Caco-2 (cell line): ENCODE results near the gene STAB2. TPM values are rescaled to one million over a fixed set of nuclear protein-coding genes. Genes with fewer than 3 reads are reported as not detected.

Source experiments
- BruUV-seq: library from RNA; stranded (reverse); fragments of 400-500 nt; replicated peaks from 2 replicates; lab custom pipeline; 2021; lab: Mats Ljungman, UMichigan
- CTCF ChIA-PET: fragments of 300-600 bp; sonication (Branson Sonifier 250); formaldehyde crosslinking; loops from one replicate; lab custom pipeline; 2022; ENCODE audit warnings: antibody characterized with exemption; lab: Charles Lee
- POLR2A ChIA-PET: fragments of 300-600 bp; sonication (Branson Sonifier 250); formaldehyde crosslinking; loops from one replicate; lab custom pipeline; 2022; ENCODE audit warnings: antibody characterized with exemption; lab: Charles Lee
- DNase-seq, 2 experiments: peaks; one replicate each; pipeline versions ENCODE4 v3.0.0 to v3.0.0-alpha.2; 2020 to 2022
- H3K27me3 ChIP-seq: replicated peaks from 2 replicates; pipeline ENCODE4 v1.6.0; 2011; ENCODE audit warnings: low read length; ENCODE audit not compliant: control insufficient read depth, insufficient read depth
- H3K36me3 ChIP-seq: 2 replicates; pipeline ENCODE4 v1.5.1; 2011; ENCODE audit warnings: low read length; ENCODE audit not compliant: control insufficient read depth, insufficient read depth
- H3K4me1 ChIP-seq: fragments of 250-450 bp; sonication (Bioruptor Pico); 2 replicates; pipeline ENCODE4 v1.5.1; 2020; ENCODE audit warnings: mild to moderate bottlenecking
- H3K4me3 ChIP-seq: 2 replicates; pipeline ENCODE4 v1.5.1; 2011; ENCODE audit warnings: low read depth, mild to moderate bottlenecking, control low read depth, low read length
- H3K9me3 ChIP-seq: fragments of 250-450 bp; sonication (Bioruptor Pico); 2 replicates; pipeline ENCODE4 v1.5.1; 2020; ENCODE audit warnings: mild to moderate bottlenecking, moderate library complexity
- H3K27ac Mint-ChIP-seq: one replicate; pipeline ENCODE4 v1.8.0; 2022; ENCODE audit warnings: mixed read lengths; ENCODE audit not compliant: unreplicated experiment
- H3K27me3 Mint-ChIP-seq: one replicate; pipeline ENCODE4 v1.8.0; 2022; ENCODE audit warnings: mixed read lengths; ENCODE audit not compliant: insufficient read depth, unreplicated experiment
- H3K36me3 Mint-ChIP-seq: one replicate; pipeline ENCODE4 v1.8.0; 2022; ENCODE audit warnings: mild to moderate bottlenecking, mixed read lengths; ENCODE audit not compliant: insufficient read depth, unreplicated experiment
- H3K4me1 Mint-ChIP-seq: one replicate; pipeline ENCODE4 v1.8.0; 2022; ENCODE audit warnings: low read depth, mixed read lengths; ENCODE audit not compliant: unreplicated experiment
- H3K4me3 Mint-ChIP-seq: one replicate; pipeline ENCODE4 v1.8.0; 2022; ENCODE audit warnings: mild to moderate bottlenecking, moderate library complexity, mixed read lengths; ENCODE audit not compliant: unreplicated experiment
- H3K9me3 Mint-ChIP-seq: one replicate; pipeline ENCODE4 v1.8.0; 2022; ENCODE audit warnings: mixed read lengths; ENCODE audit not compliant: unreplicated experiment
- intact Hi-C: fragments of 100-400 bp; cut with micrococcal nuclease; formaldehyde crosslinking; loops from one replicate; pipeline ENCODE4 v1.10.0; 2022; ENCODE audit not compliant: unreplicated experiment
- total RNA-seq: library from RNA; stranded (reverse); gene quantifications from 2 replicates; pipeline ENCODE4 v1.2.3, GENCODE V29; 2022
- TF ChIP-seq, protein P1 (sequence below), 2 experiments: fragments of 200-600 bp in 1 of 2; IDR thresholded peaks; 1 replicate in 1 of 2; 2 replicates in 1 of 2; pipeline versions ENCODE4 v1.5.1 to v1.8.0; 2011 to 2022; ENCODE audit warnings: antibody characterized with exemption in 1 of 2, control low read depth in 1 of 2, inconsistent platforms in 1 of 2, low read depth in 1 of 2, low read length in 1 of 2, mild to moderate bottlenecking in 1 of 2, moderate library complexity in 1 of 2; ENCODE audit not compliant: insufficient read depth in 1 of 2, severe bottlenecking in 1 of 2, unreplicated experiment in 1 of 2

Gene STAB2
- total RNA-seq, 1 experiment from 2014 or later, result 0.25 TPM

DNA sequence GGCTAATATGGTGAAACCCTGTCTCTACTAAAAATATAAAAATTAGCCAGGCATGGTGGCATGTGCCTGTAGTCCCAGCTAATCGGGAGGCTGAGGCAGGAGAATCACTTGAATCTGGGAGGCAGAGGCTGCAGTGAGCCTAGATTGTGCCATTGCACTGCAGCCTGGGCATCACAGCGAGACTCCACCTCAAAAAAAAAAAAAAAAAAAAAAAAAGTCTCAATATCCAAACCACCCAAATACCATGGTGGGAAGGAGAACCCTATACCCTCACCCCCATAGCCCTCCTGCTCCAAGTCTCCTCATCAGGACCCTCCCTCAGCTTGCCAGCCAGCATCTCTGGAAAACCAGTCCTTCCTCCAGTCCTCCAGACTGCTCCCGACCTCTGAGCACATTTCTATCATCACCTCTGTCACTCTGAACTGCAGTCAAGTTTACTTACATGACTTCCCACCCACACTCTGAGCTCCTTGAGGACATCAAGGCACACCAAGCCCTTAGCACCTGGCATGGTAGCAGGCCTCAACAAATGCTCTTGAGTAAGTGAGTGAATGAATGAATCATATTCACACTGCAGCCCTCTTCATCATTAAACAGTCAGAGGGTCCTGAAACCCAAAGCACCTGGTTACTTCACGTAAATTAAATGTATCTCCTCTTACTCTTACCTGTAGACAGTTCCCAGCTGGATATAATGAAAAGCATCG is 218.7 kb downstream of the STAB2 start:
- peaks cover 12% of the 10 kb centered on the region; the same call in 1 of the 2 replicates for H3K4me1 ChIP-seq
- no TSS peak for BruUV-seq
- H3K4me3 ChIP-seq, result no peak overlapping the region
- TF ChIP-seq, protein P1, sequence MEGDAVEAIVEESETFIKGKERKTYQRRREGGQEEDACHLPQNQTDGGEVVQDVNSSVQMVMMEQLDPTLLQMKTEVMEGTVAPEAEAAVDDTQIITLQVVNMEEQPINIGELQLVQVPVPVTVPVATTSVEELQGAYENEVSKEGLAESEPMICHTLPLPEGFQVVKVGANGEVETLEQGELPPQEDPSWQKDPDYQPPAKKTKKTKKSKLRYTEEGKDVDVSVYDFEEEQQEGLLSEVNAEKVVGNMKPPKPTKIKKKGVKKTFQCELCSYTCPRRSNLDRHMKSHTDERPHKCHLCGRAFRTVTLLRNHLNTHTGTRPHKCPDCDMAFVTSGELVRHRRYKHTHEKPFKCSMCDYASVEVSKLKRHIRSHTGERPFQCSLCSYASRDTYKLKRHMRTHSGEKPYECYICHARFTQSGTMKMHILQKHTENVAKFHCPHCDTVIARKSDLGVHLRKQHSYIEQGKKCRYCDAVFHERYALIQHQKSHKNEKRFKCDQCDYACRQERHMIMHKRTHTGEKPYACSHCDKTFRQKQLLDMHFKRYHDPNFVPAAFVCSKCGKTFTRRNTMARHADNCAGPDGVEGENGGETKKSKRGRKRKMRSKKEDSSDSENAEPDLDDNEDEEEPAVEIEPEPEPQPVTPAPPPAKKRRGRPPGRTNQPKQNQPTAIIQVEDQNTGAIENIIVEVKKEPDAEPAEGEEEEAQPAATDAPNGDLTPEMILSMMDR (IDR thresholded peaks at IDR 0.05; ENCODE audit: insufficient read depth in 1 of 2, low read depth in 1 of 2, low read length in 1 of 2, severe bottlenecking in 1 of 2, unreplicated experiment in 1 of 2), result no peak
- H3K27me3 Mint-ChIP-seq, result no peaks in the 10 kb centered on the region
- intact Hi-C loops, result no loop called here
- no peaks in the 10 kb centered on the region for H3K9me3 Mint-ChIP-seq
- H3K27me3 ChIP-seq, result no peaks in the 10 kb centered on the region
- peaks cover 25% of the 10 kb centered on the region for H3K4me1 Mint-ChIP-seq
- POLR2A ChIA-PET, result no interaction called here
- no peak for DNase-seq
- peaks cover 15% of the 10 kb centered on the region for H3K36me3 Mint-ChIP-seq
- H3K9me3 ChIP-seq, result no peaks in the 10 kb centered on the region
- CTCF ChIA-PET, result no interaction called here
- peak overlapping the region; percentile 42 for H3K4me3 Mint-ChIP-seq
- H3K36me3 ChIP-seq, result no peaks in the 10 kb centered on the region
- no peak overlapping the region for H3K27ac Mint-ChIP-seq

DNA sequence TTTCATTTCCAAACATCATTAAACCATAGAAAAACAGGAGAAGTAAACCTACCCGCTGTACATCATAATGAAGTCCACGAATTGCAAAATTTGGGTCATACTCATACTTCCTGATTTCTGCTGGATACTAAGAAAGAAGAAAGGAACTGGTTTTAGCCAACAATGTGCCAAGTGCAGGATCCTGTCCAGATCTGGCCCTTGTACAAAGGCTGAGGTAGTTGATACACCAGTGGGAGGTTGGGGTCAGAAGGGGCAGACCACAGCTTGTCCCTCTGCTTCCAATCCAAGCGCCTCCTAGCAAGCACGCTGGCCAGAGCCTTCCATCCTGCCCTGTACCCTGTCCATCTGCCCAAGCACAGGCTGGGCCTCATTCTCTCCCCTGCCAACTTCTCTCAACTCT is 219.7 kb downstream of the STAB2 start:
- H3K36me3 ChIP-seq, result no peaks in the 10 kb centered on the region
- no peaks in the 10 kb centered on the region for H3K27me3 ChIP-seq
- no peak overlapping the region for H3K27ac Mint-ChIP-seq
- CTCF ChIA-PET, result no interaction called here
- peaks cover 23% of the 10 kb centered on the region for H3K4me1 Mint-ChIP-seq
- intact Hi-C loops, result no loop called here
- no peaks in the 10 kb centered on the region for H3K9me3 ChIP-seq
- no peak for DNase-seq
- BruUV-seq, result no TSS peak
- POLR2A ChIA-PET, result no interaction called here
- H3K4me3 ChIP-seq, result no peak overlapping the region
- H3K27me3 Mint-ChIP-seq, result no peaks in the 10 kb centered on the region
- TF ChIP-seq, protein P1 (IDR thresholded peaks at IDR 0.05; ENCODE audit: insufficient read depth in 1 of 2, low read depth in 1 of 2, low read length in 1 of 2, severe bottlenecking in 1 of 2, unreplicated experiment in 1 of 2), result no peak
- no peaks in the 10 kb centered on the region for H3K9me3 Mint-ChIP-seq
- H3K4me1 ChIP-seq, result peaks cover 12% of the 10 kb centered on the region; the same call in 1 of the 2 replicates
- peaks cover 20% of the 10 kb centered on the region for H3K36me3 Mint-ChIP-seq
- H3K4me3 Mint-ChIP-seq, result no peak overlapping the region

DNA sequence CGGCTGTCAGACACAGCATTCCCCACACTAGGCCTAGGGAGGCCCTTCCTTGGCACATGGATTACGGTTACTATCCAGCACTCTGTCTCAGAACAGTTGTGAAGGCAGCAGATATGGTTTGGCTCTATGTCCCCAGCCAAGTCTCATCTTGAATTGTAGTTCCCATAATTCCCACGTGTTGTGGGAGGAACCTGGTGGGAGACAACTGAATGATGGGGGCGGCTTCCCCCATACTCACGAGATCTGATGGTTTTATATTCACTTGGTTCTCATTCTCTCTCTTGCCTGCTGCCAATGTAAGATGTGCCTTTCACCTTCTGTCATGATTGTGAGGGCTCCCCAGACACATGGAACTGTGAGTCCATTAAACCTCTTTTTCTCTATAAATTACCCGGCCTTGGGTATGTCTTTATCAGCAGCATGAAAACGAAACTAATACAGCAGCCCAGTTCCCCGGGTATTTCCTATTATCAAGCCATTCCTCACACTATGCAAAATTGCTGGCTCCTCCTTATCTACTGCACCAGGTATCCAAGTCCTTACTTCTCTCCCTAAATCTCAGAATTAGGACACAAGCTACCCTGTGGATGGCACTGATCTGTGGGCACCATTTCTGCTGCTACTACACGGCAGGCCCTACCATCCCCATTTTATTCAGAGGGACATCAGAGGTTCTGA is 220.6 kb downstream of the STAB2 start:
- POLR2A ChIA-PET, result no interaction called here
- CTCF ChIA-PET, result no interaction called here
- H3K36me3 ChIP-seq, result no peaks in the 10 kb centered on the region
- H3K36me3 Mint-ChIP-seq, result peaks cover 13% of the 10 kb centered on the region
- H3K4me1 Mint-ChIP-seq, result peaks cover 23% of the 10 kb centered on the region
- H3K4me1 ChIP-seq, result peaks cover 12% of the 10 kb centered on the region; the same call in 1 of the 2 replicates
- TF ChIP-seq, protein P1 (IDR thresholded peaks at IDR 0.05; ENCODE audit: insufficient read depth in 1 of 2, low read depth in 1 of 2, low read length in 1 of 2, severe bottlenecking in 1 of 2, unreplicated experiment in 1 of 2), result no peak
- BruUV-seq, result no TSS peak
- H3K9me3 ChIP-seq, result no peaks in the 10 kb centered on the region
- intact Hi-C loops, result no loop called here
- no peak overlapping the region for H3K4me3 Mint-ChIP-seq
- no peak overlapping the region for H3K4me3 ChIP-seq
- H3K9me3 Mint-ChIP-seq, result no peaks in the 10 kb centered on the region
- H3K27me3 Mint-ChIP-seq, result no peaks in the 10 kb centered on the region
- H3K27ac Mint-ChIP-seq, result no peak overlapping the region
- DNase-seq, result no peak
- H3K27me3 ChIP-seq, result no peaks in the 10 kb centered on the region
